IPS-20b (cell line): Measurements from ENCODE around the gene ARID3C.

ENCODE experiments used
- H3K27ac ChIP-seq: one replicate; pipeline ENCODE4 v1.5.1; 2013; ENCODE audit warnings: low read length
- H3K27me3 ChIP-seq: 2 replicates; pipeline ENCODE4 v1.6.1; 2013; ENCODE audit warnings: mild to moderate bottlenecking, low read length, inconsistent platforms; ENCODE audit not compliant: insufficient read depth
- H3K36me3 ChIP-seq: 2 replicates; pipeline ENCODE4 v1.6.1; 2013; ENCODE audit warnings: low read depth, mild to moderate bottlenecking, inconsistent platforms, low read length, moderate library complexity; ENCODE audit not compliant: insufficient read depth
- H3K4me1 ChIP-seq: 2 replicates; pipeline ENCODE4 v1.6.1; 2013; ENCODE audit warnings: mild to moderate bottlenecking, control low read depth, inconsistent platforms, low read length, moderate library complexity; ENCODE audit not compliant: insufficient read depth
- H3K4me3 ChIP-seq: 2 replicates; pipeline ENCODE4 v1.5.1; 2013; ENCODE audit warnings: mild to moderate bottlenecking, low read length, inconsistent platforms
- H3K9ac ChIP-seq: 2 replicates; pipeline ENCODE4 v1.6.1; 2013; ENCODE audit warnings: low read depth, mild to moderate bottlenecking, inconsistent platforms, low read length, moderate library complexity
- H3K9me3 ChIP-seq: 2 replicates; pipeline ENCODE4 v1.6.1; 2013; ENCODE audit warnings: mild to moderate bottlenecking, low read depth, low read length, inconsistent platforms; ENCODE audit not compliant: insufficient read depth

The ARID3C gene, protein sequence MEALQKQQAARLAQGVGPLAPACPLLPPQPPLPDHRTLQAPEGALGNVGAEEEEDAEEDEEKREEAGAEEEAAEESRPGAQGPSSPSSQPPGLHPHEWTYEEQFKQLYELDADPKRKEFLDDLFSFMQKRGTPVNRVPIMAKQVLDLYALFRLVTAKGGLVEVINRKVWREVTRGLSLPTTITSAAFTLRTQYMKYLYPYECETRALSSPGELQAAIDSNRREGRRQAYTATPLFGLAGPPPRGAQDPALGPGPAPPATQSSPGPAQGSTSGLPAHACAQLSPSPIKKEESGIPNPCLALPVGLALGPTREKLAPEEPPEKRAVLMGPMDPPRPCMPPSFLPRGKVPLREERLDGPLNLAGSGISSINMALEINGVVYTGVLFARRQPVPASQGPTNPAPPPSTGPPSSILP

DNA sequence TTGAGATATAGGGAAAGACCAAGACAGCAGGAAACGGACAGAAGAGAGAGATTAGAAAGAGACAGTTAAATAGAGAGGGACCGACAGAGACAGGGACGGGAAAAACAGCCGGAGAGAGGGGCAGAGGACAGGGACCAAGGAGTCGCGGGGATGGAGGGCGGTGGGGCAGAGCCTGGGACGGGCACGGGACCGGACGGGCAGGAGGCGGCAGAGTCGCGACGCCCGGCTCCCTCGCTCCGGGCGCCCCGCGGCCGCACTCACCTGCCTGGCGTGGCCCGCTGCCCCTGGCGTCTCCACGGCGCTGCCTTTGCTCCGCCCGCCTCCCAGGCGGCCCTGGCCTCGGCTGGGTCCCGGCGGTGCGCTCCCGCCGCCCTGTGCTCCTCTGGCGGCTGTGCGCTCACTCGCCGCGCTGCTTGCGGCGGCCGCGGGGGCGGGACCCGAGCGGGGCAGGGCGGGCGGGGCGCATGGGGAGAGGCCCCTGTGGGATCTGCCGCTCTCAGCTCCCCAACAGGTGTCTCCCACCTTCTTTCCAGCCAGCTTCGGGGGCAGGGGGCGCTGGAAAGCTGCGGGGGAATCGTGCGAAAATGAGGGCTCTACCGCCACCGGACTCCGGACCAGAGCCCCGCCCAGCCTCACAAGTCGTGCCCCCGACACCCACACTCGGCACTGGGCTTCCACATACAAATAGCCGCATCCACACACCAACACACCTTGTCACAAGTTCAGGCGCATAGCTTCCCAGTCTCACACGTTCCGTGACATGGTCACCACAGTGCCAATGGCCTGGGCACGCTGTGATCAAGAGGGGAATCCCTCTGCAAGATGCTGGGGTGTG lies at the start of gene ARID3C:
Gene ARID3C, minus strand, starts transcription at position 411 of the 835 bp plus-strand sequence. CDS start 1,052 bp downstream, outside the sequence.
- Histone ChIP-seq H3K4me3 (peak within 1 kb of the TSS; percentile 54), H3K9me3 (no peaks in the 10 kb centered on the region), H3K9ac (no peak within 1 kb of the TSS)

DNA sequence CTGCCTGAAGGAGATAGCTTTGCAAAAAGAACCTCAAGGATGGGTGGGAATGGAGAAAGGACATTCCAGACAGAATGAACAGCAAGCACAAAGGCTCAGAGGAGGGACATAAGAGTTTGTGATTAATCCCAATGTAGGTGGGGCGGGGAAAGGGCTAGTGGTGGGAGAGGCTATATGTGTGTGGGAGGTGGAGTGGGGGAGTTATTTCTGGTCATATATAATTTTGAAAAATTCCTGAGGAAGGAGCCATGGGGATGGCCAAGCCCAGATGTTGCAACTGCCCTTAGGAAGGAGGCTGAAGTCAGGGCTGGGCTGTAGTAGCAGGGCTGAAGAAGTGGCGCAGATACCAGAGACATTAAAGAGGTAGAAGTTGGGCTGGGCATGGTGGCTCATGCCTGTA lies 47.0 kb upstream of the ARID3C start:
- Histone ChIP-seq H3K27me3 (no peaks in the 10 kb centered on the region), H3K9ac (no peak overlapping the region), H3K36me3 (no peaks in the 10 kb centered on the region), H3K4me3 (no peak overlapping the region), H3K27ac (no peak overlapping the region), H3K4me1 (no peaks in the 10 kb centered on the region), H3K9me3 (no peaks in the 10 kb centered on the region)

More for the DNA sequence above, at the start of gene ARID3C:
- peaks cover 92% of the 10 kb centered on the region for H3K27me3 ChIP-seq
- peaks cover 5% of the 10 kb centered on the region; the same call in 1 of the 2 replicates for H3K4me1 ChIP-seq
- H3K36me3 ChIP-seq = no peaks in the 10 kb centered on the region
- H3K27ac ChIP-seq = no peak within 1 kb of the TSS

DNA sequence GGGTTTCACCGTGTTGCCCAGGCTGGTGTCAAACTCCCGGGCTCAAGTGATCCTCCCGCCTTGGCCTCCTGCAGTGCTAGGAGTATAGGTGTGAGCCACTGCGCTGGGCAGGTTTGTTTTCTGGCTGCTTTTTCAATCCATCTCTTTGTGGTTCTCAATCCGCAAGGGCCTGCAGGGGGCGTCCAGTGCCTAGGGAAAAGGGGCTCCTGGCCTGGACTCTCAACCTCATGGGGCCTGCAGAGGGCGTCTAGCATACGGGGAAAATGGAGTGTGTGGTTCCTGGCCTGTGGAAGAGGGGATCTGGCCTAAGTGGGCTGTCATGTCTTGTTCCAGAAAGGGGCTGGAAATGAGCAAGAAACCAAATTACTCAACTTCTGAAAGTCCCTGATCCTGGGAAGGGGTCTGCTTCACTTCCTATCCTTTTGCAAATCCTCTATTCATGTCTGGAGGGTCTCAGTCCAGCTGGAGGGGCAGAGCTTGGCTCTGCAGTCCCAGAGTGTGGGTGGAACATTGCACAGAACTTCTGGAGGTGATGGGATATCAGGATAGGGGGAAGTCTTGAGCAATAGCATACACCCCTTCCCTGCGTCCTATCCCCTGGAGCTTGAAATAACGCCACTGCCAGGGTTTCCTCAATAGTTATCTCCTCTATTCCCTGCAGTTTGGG lies 46.3 kb upstream of the ARID3C start:
- Histone ChIP-seq H3K9ac (no peak overlapping the region), H3K9me3 (no peaks in the 10 kb centered on the region), H3K4me3 (no peak overlapping the region), H3K36me3 (no peaks in the 10 kb centered on the region), H3K27me3 (no peaks in the 10 kb centered on the region), H3K27ac (no peak overlapping the region), H3K4me1 (no peaks in the 10 kb centered on the region)

DNA sequence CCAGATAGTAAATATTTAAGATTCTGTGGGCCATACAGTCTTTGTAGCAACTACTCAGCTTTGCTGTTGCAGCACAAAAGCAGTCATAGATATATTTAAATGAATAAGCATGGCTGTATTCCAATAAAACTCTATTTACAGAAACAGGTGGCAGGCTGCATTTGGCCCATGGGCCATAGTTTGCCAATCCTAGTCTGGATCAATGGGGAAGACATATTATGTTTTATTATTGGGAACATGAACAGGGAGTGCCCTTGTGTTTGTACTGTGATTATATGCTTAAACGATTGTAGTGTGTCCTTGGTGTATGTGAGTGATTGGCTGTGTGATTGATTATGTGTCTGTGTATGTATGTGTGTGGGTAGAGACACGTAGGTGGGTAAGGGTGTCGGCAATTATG lies 45.6 kb upstream of the ARID3C start:
- peaks cover 4% of the 10 kb centered on the region; the same call in 1 of the 2 replicates for H3K9me3 ChIP-seq
- H3K36me3 ChIP-seq = no peaks in the 10 kb centered on the region
- H3K9ac ChIP-seq = no peak overlapping the region
- no peak overlapping the region for H3K4me3 ChIP-seq
- no peaks in the 10 kb centered on the region for H3K4me1 ChIP-seq
- no peak overlapping the region for H3K27ac ChIP-seq
- no peaks in the 10 kb centered on the region for H3K27me3 ChIP-seq

DNA sequence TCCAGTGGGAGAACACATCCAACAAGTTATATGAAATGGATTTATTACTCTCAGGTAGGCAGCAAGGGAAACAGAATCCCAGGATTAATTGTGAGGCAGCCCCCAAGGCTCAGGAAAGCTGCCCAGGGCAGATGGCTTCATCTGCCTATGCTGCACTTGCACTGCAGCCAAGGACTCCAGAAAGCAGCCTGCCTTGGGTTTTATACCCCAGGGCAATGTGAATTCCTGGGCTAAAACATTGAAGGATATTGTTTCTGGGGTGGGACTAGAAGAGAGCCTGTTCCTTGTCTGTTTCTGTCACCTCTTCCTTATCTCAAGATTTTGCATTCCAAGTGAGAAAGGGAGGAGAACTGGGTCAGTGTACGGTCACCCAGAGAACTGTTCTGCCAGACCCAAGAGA lies 42.4 kb upstream of the ARID3C start:
- Histone ChIP-seq H3K36me3 (no peaks in the 10 kb centered on the region; the same call in 1 of the 2 replicates), H3K27ac (no peak overlapping the region), H3K4me3 (no peak overlapping the region), H3K27me3 (no peaks in the 10 kb centered on the region), H3K9ac (no peak overlapping the region), H3K4me1 (no peaks in the 10 kb centered on the region), H3K9me3 (peaks cover 4% of the 10 kb centered on the region; the same call in 1 of the 2 replicates)

DNA sequence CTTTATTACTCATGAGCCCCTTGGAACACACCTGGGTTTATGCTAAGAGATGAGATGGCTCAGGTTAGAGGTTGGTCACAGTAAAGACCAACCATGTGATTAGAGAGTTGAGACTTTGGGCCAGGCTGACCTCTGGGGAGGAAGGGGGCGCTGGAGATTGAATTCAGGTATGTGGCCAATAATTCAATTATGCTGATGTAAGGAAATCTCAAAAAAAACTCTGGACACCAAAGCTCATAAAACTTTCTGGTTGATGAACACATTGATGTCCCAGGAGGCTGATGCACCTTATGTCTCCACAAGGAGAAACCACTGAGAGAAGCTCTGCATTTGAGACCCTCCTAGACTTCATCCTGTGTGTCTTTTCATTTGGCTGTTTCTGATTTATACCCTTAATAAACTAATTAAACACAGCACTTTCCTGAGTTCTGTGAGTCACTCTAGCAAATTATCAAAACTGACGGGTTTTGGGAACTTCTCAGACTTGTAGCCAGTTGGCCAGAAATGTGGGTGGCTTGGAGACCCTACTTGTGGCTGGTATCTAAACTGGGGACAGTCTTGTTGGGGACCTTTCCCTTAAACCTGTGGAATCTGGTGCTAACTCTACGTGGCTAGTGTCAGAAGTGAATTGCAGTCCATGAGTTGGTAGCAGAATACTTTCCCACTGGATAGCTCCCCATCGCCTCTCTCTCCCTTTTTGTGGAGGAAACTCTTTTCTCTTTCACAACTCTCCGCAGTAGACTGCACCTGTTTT lies 41.1 kb upstream of the ARID3C start:
- H3K36me3 ChIP-seq = no peaks in the 10 kb centered on the region; the same call in 1 of the 2 replicates
- H3K9ac ChIP-seq = no peak overlapping the region
- H3K4me1 ChIP-seq = no peaks in the 10 kb centered on the region
- H3K27me3 ChIP-seq = no peaks in the 10 kb centered on the region
- peaks cover 4% of the 10 kb centered on the region; the same call in 1 of the 2 replicates for H3K9me3 ChIP-seq
- no peak overlapping the region for H3K27ac ChIP-seq
- H3K4me3 ChIP-seq = no peak overlapping the region

DNA sequence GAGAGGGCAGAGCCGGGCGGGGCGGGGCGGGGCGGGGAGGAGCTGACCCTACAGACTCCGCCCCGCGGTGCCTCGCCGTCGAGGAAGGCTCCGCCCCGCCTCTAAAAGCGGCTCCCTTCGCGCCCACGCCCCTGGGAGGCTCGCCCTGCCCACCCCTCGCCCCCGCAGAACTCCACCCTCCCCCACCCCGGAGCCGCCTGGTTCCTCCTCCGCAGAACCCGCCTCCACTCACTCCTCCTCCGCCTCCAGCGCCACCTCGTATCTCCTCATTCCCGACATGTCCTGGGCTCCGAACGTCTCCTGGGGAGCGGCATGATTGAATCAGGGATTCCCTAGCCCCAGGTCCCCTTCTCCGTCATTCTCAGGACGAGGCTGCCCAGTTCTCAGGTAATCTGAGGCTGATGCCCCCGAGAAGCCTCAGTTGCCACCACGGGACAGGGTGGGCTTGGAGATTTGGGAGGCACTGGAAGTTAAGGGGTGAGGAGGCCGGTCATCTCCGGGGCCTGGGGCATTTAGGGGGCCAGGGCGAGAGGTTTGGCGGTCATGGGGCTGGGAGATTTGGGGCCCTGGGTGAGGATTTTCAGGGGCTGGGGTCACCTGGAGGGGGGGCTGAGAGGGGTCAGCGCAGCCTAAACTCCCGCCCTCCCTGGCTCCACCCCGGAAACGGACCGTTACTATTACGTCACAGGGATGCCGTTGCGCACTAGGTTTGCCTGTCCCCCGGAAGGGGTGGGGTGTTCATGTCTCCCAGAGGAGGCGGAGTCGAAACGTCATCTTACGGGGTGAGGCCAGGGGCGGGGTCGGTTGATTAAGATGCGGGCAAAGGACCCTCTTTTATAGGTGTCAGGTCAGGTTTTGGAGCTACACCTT lies 36.8 kb upstream of the ARID3C start:
- H3K27me3 ChIP-seq = peaks cover 3% of the 10 kb centered on the region; the same call in 1 of the 2 replicates
- H3K27ac ChIP-seq = peak overlapping the region; percentile 95
- H3K9me3 ChIP-seq = peaks cover 4% of the 10 kb centered on the region; the same call in 1 of the 2 replicates
- peak overlapping the region; percentile 98 for H3K4me3 ChIP-seq
- H3K36me3 ChIP-seq = no peaks in the 10 kb centered on the region; the same call in 1 of the 2 replicates
- H3K4me1 ChIP-seq = no peaks in the 10 kb centered on the region; the same call in 1 of the 2 replicates
- peak overlapping the region; percentile 97 for H3K9ac ChIP-seq

DNA sequence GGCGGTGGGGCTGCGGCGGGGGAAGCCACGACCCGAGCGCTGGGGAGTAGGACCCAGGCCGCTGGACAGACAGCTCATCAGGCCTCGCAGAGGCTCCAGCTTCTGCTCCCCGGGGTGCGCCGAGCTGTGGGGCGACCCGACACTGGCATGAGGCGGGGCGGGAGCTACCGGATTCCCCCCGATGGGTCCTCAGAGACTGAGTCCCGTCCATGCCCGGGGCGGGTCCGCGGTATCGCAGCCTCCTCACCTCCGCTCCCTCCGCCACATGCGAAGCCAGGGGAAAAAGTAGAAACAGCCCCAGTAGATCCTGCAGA lies 36.2 kb upstream of the ARID3C start:
- H3K9ac ChIP-seq = no peak overlapping the region
- peak overlapping the region; percentile 68 for H3K4me3 ChIP-seq
- H3K27ac ChIP-seq = no peak overlapping the region
- no peaks in the 10 kb centered on the region; the same call in 1 of the 2 replicates for H3K4me1 ChIP-seq
- peaks cover 3% of the 10 kb centered on the region; the same call in 1 of the 2 replicates for H3K27me3 ChIP-seq
- no peaks in the 10 kb centered on the region; the same call in 1 of the 2 replicates for H3K36me3 ChIP-seq
- H3K9me3 ChIP-seq = peaks cover 4% of the 10 kb centered on the region; the same call in 1 of the 2 replicates

DNA sequence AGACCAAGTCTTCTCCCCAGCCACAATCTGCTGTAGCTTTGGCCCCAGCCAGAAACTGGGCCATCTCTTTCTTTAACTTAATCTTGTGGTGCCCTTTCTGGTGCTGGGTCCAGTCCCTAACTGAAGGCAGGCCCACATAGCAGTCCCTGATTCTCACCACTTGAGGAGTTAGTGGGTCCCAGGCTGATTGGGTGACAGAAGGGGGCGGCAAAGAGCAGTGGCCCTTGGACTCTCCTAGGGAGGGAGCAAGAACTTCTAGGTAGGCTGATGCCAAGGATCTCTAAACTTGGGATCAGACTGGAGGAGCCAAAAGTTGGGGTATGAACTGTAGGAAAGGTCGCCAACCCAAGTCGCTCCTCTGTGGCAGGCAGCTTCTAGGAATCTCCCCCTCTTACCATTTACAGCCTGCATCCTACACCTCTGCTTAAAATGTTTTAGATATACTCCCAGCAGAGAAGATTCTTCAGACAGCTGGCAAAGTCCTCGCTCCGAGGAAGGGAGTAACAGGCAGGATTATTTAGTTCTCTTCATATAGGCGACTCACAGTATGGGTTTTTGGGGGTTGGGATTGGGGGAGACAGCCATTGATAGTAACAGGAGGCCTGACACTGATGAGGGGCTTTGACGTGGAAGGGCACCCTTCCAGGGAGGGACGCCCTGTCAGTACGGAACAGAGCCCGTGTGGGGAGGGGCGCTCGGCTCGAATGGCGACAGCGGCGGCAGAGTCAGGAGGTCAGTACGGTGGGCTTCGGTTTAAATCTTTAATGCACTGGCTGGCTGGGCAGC lies 35.6 kb upstream of the ARID3C start:
- H3K27me3 ChIP-seq = peaks cover 3% of the 10 kb centered on the region; the same call in 1 of the 2 replicates
- H3K9ac ChIP-seq = no peak overlapping the region
- H3K4me3 ChIP-seq = peak overlapping the region; percentile 68
- no peaks in the 10 kb centered on the region for H3K9me3 ChIP-seq
- H3K36me3 ChIP-seq = no peaks in the 10 kb centered on the region; the same call in 1 of the 2 replicates
- no peaks in the 10 kb centered on the region; the same call in 1 of the 2 replicates for H3K4me1 ChIP-seq
- H3K27ac ChIP-seq = no peak overlapping the region

DNA sequence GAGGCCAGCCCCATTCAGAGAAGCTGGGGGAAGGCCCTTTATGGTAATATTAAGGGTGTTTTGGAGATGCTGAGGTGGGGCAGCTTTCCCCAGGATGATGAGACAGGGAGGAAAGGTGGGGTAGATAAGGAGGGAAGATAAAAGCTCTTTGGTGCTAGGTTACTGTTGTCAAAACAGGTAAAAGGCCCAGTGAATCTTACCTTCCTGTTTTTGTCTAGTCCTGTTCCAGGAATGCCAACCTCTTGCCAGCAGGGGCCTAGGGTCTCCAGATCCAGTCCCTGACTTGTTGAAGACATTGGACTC lies 34.4 kb upstream of the ARID3C start:
- Histone ChIP-seq H3K27me3 (peaks cover 3% of the 10 kb centered on the region; the same call in 1 of the 2 replicates), H3K9me3 (no peaks in the 10 kb centered on the region), H3K27ac (no peak overlapping the region), H3K9ac (no peak overlapping the region), H3K4me3 (no peak overlapping the region), H3K4me1 (no peaks in the 10 kb centered on the region; the same call in 1 of the 2 replicates), H3K36me3 (no peaks in the 10 kb centered on the region; the same call in 1 of the 2 replicates)
